Stimulated activated naive CD4-positive, alpha-beta T cell treated with Interleukin-2 at 50 U/mL for 16 hours (primary cell): ENCODE data around the gene NXPH4.

Source experiments
- DNase-seq: peaks from one replicate; lab custom pipeline; 2025; lab: John Stamatoyannopoulos, UW

NXPH4 gene

DNA sequence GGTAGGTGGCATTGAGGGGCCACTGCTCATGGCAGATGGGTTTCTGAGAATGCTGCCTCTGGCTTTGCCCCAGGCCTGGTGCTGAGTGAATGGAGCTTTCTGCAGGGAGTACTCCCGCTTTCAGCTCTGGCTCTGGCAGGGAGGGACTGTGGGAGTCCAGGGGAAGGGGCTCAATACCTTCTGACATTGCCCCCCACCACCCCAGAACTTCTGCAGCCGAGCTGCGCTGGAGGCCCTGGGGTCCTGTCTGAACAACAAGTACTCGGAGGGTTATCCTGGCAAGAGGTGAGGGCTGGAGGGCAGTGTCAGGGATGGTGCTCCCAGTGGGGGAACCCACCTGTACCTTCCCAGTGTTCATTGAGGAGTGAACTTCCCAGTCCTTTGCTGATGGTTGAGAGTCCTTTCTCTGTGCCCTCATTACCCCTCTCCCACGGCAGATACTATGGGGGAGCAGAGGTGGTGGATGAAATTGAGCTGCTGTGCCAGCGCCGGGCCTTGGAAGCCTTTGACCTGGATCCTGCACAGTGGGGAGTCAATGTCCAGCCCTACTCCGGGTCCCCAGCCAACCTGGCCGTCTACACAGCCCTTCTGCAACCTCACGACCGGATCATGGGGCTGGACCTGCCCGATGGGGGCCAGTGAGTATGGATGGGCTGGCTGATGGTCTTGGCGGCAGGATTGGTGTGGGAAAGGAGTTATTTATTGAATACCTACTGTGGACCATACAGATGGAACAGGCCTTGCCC is 14.9 kb downstream of the NXPH4 start:
- no peak for DNase-seq

DNA sequence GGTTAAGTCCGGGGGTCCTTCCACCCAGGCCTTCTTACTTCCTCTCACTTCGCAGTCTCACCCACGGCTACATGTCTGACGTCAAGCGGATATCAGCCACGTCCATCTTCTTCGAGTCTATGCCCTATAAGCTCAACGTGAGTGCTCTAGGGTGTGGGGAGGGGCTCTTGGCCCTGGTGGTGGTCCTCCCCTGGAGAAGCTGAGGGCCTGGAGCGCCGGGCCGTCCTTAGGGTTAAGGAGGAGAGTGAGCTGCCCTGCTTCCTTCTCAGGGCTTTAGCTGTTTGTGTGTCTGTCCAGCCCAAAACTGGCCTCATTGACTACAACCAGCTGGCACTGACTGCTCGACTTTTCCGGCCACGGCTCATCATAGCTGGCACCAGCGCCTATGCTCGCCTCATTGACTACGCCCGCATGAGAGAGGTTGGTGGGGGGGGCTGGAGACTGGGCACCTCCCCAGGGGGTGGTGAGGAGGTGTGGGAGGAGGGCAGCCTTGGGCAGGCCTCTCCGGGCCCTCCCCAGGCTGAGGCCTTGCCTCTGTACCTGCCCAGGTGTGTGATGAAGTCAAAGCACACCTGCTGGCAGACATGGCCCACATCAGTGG is 15.7 kb downstream of the NXPH4 start:
- DNase-seq, result no peak

DNA sequence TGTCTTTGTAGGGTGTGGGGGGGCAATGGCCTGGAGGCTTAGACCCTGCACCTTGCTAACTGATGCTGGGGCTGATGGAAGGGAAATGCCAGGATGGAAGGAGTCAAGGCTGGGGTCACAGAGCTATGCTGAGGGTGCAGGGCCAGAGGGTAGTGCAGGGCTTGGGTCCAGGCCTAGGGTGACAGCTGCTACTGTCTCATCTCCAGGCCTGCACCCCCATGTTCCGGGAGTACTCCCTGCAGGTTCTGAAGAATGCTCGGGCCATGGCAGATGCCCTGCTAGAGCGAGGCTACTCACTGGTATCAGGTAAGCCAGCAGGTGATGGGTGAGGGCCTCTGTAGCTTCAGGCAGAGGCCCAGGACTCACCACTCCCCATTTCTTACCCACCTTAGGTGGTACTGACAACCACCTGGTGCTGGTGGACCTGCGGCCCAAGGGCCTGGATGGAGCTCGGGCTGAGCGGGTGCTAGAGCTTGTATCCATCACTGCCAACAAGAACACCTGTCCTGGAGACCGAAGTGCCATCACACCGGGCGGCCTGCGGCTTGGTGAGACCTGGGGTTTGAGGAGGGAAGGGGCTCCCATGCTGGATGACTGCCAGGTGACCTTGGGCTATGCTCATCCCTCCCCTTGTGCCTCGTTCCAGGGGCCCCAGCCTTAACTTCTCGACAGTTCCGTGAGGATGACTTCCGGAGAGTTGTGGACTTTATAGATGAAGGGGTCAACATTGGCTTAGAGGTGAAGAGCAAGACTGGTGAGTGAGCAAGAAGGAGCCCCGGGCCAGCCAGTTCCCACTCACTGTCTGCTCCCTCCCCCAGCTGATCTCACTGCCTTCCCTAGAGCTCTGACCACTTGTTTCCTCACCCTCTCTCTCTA is 17.0 kb downstream of the NXPH4 start:
- no peak for DNase-seq

DNA sequence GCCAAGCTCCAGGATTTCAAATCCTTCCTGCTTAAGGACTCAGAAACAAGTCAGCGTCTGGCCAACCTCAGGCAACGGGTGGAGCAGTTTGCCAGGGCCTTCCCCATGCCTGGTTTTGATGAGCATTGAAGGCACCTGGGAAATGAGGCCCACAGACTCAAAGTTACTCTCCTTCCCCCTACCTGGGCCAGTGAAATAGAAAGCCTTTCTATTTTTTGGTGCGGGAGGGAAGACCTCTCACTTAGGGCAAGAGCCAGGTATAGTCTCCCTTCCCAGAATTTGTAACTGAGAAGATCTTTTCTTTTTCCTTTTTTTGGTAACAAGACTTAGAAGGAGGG is 17.6 kb downstream of the NXPH4 start:
- DNase-seq, result no peak

DNA sequence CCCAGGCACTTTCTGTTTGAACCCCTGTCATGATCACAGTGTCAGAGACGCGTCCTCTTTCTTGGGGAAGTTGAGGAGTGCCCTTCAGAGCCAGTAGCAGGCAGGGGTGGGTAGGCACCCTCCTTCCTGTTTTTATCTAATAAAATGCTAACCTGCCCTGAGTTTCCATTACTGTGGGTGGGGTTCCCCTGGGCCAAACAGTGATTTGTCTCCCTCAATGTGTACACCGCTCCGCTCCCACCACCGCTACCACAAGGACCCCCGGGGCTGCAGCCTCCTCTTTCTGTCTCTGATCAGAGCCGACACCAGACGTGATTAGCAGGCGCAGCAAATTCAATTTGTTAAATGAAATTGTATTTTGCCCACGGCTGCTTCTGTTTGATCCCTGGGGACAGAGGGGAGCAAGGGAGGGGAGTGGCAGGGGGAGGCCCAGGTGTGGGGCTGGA is 18.0 kb downstream of the NXPH4 start:
- no peak for DNase-seq

DNA sequence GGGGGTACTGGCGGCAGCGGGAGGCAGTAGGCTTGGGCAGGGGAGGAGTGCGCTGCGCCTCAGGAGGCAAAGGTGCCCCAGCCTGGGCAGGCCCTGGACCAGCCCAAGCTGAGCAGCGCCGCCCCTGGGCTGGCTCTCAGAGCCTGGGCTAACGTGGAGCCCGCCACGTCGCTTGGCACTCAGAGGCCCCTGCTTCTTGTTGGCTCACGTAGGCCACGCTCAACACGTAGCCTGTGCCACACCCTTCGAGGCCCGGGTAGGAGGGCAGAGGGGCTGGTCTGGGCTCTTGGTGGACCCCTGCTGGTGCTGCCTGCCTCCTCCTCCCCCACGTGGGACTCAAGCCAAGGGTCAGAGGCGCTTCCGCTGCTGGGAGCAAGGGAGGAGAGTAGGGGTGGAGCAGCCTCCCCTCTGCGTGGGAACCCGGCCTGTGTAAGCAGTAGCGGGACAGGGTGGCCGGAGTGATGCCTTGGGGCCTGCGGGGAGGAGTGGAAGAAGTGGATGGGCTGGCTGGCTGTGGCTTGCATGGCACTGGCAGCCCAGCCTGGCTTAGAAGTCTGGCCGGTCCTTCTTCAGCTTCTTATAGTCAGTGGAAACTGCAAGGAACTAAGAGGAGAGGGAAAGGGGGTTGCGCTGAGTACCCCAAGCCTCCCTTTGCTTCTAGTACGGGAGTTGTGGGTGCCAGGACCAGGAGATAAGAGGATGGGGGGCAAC is 18.6 kb downstream of the NXPH4 start:
- DNase-seq, result no peak

DNA sequence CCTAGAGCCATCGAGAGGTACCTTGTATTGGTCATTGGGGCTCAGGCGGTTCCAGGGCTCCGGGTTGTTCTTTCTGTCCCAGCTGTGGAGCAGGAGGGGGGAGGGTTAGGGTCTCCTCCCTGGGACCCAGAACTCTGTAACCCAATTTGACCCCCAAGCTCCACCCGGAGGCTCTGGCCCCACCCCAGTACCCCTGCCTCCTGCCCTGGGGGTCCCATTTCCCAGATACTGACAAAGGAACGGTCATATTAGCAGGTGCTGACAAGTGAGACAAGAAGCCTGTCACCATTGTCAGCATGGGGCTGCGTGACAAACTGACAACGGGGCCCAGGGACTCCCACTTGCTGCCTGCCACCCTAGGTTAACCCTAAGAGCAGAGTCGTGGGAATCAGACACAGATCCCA is 19.1 kb downstream of the NXPH4 start:
- DNase-seq, result no peak

DNA sequence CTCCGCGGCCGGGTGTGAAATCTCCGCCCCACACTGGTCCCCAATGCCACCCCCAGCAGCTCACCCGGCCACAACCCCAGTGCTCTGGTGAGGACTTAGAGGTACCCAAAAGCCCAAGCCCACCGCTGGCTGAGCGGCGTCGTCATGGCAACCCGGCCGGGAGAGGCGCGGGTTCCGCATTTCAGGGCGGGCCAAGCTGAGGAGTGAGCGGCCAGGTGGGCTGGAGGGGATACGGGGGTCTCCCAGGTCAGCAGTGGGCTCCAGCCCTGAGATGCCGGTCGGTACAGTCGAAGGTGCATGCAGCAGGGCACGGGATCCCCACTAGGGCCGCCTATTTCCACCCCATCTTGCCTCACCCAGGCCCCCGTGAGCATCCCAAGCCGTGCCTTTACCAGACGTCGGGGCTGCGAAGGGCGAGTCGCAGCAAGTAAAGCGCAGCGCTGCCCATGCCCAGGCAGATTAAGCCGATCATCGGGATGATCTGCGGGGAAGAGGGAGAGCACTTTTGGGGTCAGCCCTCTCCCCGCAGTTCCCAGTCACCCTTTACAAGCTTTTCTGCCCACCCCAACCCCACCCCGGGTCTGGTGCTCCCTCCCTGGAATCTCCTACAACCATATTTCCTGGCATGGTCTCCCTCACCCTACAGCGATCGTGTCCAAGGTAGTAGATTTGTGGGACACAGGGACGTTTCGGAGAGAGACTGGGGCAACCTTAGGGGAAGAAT is 19.8 kb downstream of the NXPH4 start:
- DNase-seq, result no peak

DNA sequence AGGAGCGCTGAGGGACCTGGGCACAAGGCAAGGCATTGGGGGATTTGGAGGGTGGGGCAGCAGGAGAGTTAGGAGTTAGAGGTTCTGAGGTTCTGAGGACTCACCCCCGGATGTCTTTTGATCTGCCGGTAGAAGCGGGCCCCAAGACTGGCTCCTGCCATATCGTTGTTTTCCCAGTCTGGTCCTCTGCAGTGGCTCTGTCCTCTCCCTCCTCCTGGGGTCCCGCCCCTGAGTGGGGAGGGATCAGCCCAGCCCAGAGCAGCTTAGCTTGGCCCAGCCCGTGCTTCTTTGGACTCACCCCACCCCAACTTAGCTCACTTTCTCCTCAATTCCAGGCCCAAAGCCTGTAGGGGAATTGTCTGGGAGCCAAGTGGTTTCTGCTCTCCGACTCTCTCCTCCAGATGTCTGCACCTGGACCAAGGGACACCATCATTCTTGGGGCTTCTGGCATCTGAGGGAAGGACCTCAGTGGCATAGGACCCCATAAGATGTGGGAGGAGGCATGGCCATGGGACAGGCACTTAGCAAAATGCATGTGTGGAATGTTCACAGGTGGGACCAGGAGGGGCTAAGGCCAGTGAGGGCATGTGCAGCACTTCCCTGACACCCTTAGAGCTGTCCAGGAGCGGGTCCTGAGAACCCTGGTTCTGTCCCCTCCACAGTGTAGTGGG is 20.5 kb downstream of the NXPH4 start:
- DNase-seq, result no peak

DNA sequence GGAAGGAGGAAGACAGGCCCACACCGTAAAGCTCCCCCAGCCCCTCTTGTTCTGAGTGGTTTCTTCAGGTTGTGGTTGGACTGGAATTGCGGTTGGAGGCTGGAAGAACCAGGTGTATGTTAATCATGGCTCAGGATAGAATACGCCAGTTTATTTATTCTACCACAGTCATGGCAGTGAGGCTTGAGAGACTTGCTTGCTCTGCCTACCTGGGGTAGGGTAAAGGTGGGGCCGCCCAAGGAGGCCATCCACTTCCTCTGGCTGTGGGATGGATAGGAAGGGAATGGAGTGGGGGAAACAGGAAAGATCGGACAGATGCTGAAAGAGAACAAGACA is 21.0 kb downstream of the NXPH4 start:
- DNase-seq, result no peak

DNA sequence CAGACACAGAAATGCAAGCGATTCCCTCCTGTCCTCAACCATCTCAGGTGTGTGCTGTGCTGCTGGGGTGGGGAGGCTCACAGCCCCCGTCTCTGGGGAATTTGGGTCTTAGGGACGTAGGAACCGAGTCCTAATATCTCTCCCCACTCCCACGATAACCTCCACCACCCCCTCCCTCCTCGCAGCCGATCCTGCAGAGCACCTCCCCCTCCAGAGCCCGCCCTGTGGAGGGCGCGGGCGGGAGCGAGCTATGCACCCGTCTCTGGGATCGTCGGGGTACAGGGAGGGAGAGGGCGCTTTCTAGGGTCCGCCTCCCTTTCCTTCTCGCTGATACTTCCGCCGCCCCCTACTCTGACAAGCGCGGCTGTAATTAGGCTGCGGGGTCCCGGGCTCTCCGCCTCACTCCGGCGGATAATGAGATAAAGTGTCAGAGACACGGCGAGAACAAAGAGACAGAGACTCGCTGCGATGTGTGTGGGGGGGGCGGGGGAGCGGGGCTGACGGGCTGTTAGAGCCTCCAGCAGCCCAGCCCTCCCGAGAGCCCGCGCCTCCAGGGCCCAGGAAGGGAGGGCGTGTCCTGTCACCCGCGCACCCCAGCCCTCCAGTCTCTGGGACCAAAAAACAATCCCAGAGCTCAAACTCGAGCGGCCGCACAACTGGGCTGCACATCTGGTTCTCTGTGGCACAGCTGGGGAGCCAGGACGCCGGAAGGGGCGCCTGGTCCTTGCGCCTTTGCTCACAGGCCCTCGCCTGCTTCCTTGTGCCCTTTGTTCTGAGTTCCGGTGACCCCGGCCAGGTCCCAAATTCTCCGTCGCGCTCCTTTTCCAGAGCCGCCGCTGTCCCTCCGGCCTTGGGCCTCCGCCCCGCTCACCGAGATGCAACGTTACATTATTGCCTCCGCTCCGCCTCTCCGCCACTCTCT is 21.6 kb downstream of the NXPH4 start:
- peak; percentile 37 for DNase-seq

DNA sequence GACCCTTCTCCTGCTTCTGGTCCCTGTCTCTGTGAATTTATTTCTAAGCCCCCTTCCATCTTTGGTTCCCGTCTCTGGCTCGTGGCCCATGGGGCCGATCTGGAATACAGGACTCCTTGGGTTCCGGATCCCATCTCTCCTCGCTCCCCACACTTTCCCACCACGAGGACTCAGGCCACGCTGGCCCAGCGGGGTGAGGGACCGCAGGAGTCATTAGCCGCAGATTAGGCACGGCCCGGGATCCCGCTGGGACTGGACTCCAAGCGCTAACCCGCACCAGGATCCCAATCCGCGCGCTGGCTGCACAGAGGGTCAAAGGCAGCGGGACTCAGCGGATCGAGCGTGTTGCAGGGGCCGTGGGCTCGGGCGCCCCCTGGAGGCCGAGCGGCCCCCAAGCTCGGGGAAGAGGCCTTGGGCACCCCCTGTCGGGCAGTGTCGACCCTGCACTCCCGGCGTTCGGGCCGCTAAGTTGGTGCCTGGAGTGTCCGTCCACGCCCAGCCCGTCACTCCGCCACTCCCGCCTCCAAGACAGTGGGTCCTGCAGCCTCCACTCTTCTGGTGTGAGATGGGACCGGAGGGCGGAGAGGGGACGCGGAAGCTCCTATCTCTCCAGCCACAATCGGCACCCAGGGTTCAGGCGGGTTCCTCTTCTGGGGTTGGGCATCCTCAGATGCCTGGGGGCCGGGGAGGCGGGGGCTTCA is 22.4 kb downstream of the NXPH4 start:
- DNase-seq, result peak; percentile 80

DNA sequence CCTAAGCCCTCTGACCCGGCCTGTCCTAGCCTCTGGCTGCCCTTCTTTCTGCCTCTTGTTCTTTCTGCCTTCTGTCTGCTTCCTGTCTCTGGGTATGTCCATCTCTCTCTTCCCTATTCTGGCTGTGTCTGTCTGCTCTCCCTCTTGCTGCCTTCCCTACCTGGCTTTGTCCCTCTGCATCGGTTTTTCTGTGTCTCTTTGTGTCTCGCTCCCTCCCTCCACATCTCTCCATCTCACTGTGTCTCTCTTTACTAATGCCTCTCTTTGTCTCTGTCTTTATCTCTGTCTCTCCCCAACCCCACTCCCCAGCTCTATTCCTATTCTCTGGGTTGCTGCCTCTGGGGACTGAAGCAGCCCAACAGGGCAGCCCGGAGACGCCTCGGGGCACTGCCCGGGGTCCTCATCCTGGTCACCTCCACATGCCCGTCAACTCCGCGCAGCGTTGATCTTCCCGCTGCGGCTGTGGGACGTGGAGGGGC is 23.0 kb downstream of the NXPH4 start:
- DNase-seq, result no peak

DNA sequence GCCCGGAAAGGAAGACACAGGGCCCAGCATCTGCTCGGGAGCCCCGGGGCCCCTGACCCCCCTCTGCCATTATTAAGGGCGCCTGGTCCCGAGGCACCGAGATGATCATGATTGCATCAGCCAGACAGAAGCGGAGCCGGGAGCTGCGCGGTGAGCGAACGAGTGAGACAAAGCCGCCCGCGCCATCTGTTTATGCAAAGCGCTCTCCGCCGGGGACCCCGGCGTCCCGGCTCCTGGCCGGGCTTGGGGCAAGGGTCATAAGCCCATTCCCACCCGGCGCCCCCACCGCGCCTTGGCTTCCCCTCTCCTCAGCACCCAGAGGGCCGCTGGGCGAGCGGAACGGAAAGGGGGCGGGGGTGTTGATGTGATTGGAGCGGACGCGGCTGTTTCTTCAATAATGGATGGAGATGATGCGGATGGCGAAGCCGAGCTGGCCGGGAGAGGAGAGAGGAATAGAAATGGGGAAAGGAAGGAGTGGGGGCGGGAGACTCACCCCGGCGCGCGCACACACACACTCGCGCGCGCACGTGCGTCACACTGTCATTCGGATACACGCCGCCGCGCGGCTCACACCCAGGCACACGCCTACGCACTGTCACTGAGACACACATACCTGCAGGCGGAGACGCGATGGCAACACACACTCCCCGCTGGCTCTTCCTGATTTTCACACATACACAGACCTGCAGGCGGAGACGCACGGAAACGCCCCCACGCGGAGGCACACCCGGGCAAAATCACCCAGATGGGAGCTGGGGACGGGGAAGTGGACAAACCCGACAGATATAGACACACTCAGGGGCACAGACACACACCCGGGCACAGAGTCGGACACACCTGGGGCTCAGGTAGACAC is 23.7 kb downstream of the NXPH4 start:
- DNase-seq, result peak; percentile 77

DNA sequence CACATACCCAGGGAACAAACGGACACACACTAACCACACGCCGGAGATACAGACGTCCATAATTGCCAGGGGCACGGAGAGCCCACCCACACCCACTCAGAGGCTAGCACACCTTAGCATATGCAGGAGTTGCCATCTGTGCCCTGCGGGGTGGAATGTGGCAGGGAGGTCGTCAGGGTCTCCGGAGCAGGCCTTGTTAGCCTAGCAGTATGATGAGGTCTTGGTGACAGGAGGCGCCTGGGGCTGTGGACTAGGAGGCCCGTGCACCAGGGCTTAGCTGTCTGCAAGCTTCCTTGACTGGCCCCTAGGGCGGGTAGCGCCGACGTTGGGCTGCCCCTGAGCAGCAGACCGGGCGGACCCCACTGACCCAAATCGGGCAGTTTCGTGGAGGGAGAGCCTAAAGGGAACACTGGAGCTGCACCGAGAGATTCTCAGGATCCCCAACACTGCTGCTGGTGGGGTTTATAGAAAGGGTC is 24.4 kb downstream of the NXPH4 start:
- peak; percentile 13 for DNase-seq

DNA sequence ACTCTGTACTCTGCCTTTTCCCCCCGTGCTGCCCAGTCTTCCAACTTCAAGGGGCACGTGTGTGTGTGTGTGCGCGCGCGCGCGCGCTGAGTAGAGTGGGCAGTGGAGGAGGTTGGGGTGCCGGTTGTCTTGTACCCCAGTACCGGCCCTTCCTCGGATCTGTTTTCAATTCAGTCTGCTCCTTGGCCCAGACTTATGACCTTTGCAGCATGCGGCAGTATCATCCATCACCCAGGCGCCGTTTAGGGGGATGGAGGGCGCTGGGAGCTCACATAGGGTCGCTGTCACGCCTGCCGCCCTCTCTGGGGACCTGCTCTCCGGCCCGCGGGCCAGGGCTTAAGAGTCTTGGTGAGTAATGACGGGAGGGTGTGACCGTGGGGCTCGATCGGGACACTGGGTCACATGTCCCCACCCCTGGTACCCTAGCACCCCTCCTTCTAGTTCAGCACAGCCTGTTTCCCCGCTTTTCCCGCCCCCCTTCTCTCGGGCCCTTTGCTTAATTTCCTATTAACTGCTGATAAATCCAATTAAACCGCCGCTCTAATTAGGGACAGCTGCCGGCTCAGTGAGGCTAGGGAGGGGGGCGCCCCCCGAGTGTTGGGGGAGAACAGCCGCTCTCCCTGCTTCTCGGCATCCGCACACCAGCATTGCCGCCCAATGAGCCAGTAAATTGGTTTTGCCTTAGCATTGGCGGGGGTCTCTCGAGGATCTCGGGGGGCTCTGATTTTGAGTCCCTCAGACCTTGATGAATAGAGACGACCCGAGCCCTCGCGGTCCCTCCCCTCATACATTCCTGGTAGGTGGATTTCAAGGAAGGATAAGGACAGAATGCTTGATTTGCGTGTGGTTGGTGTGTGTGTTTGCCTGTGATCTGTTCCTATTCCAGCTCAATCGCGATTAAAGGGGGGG is 25.1 kb downstream of the NXPH4 start:
- DNase-seq, result no peak

DNA sequence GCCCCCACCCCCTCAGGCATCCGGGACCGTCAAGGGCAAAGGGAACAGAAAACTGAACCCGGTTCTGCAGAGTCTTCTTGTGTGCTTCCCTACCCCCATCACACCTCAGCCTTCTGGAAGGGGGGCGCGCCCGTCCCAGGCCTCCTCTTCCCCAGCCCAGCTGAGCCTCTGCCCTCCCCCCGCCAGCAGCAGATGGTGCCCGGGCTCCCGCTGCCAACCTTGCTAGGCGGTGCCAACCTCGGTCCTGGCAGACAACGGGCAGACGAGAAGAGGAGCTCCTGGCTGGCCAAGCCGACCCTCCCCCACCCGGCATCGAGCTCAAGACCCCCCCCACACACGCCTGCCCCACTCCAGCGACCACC is 25.7 kb downstream of the NXPH4 start:
- DNase-seq, result no peak
